Natural killer cell (primary cell): Measurements from ENCODE around the gene AATK. TPM values are rescaled to one million over a fixed set of nuclear protein-coding genes. Genes with fewer than 3 reads are reported as not detected.

Experiments used
- ATAC-seq, 3 donors: fragments of 150-1000 bp in 2 of 3; fragments of 200-7000 bp in 1 of 3; cut with Tn5 transposase; 1 replicate in 1 of 3; 2 replicates in 2 of 3; pipeline ENCODE4 v1.10.0; 2021; ENCODE audit warnings: mild to moderate bottlenecking in 2 of 3, moderate library complexity in 2 of 3
- DNase-seq, 2 donors: peaks; one replicate each; pipeline versions ENCODE4 v3.0.0 to v3.0.0-alpha.2; 2013 to 2021; ENCODE audit warnings: mixed read lengths in 1 of 2
- H3K27ac ChIP-seq: one replicate; pipeline ENCODE4 v1.5.1; 2013; ENCODE audit warnings: mild to moderate bottlenecking, low read length
- H3K27me3 ChIP-seq: one replicate; pipeline ENCODE4 v1.6.1; 2013; ENCODE audit warnings: low read length; ENCODE audit not compliant: control insufficient read depth, insufficient read depth
- H3K36me3 ChIP-seq: one replicate; pipeline ENCODE4 v1.6.1; 2013; ENCODE audit warnings: low read length; ENCODE audit not compliant: control insufficient read depth, insufficient read depth
- H3K4me1 ChIP-seq: one replicate; pipeline ENCODE4 v1.6.1; 2013; ENCODE audit warnings: low read length; ENCODE audit not compliant: control insufficient read depth, insufficient read depth
- H3K4me3 ChIP-seq: one replicate; pipeline ENCODE4 v1.5.1; 2013; ENCODE audit warnings: low read length
- H3K9me3 ChIP-seq: one replicate; pipeline ENCODE4 v1.6.1; 2013; ENCODE audit warnings: low read length; ENCODE audit not compliant: control insufficient read depth, insufficient read depth
- H3K27ac Mint-ChIP-seq, 2 donors: one replicate each; pipeline ENCODE4 v1.8.0; 2022; ENCODE audit warnings: mild to moderate bottlenecking in 2 of 2, mixed read lengths in 2 of 2, moderate library complexity in 1 of 2
- H3K27me3 Mint-ChIP-seq, 2 donors: one replicate each; pipeline ENCODE4 v1.8.0; 2022; ENCODE audit warnings: low read depth in 2 of 2, mixed read lengths in 2 of 2
- H3K36me3 Mint-ChIP-seq: one replicate; pipeline ENCODE4 v1.8.0; 2022; ENCODE audit warnings: mixed read lengths
- H3K4me1 Mint-ChIP-seq, 2 donors: one replicate each; pipeline ENCODE4 v1.8.0; 2022; ENCODE audit warnings: mixed read lengths in 2 of 2
- H3K4me3 Mint-ChIP-seq: one replicate; pipeline ENCODE4 v1.8.0; 2022; ENCODE audit warnings: mild to moderate bottlenecking, moderate library complexity, mixed read lengths
- H3K9me3 Mint-ChIP-seq, 2 donors: one replicate each; pipeline ENCODE4 v1.8.0; 2022; ENCODE audit warnings: mixed read lengths in 2 of 2
- CTCF ChIP-seq: fragments of 200-600 bp; IDR thresholded peaks from one replicate; pipeline ENCODE4 v1.8.0; 2022; ENCODE audit warnings: antibody characterized with exemption
- whole genome bisulfite sequencing: methylation state at CpG from one replicate; pipeline ENCODE4 v1.1.7; 2013; ENCODE audit warnings: missing lambda C conversion rate; ENCODE audit not compliant: insufficient coverage; 5-methylcytosine and 5-hydroxymethylcytosine counted together
- intact Hi-C: fragments of 100-400 bp; cut with micrococcal nuclease; formaldehyde crosslinking; loops from one replicate; pipeline ENCODE4 v1.14.2; 2022
- total RNA-seq, 4 donors: library from RNA; stranded (reverse); fragments of 120-200 nt in 1 of 4; gene quantifications; one replicate each; pipeline versions ENCODE4 v1.2.3 to v1.2.4, GENCODE V29; 2013 to 2022

AATK gene
- total RNA-seq, 3 donors from 2014 or later (not counting 1 experiment from before 2014, with no cell fraction given) = 8.5 to 13.7 (median 10.4) TPM

GRCh38 chr17:81130385-81131361 lies 35.3 kb downstream of the AATK start:
- Histone ChIP-seq H3K9me3 (no peaks in the 10 kb centered on the region), H3K36me3 (no peaks in the 10 kb centered on the region), H3K27ac (no peak overlapping the region), H3K27me3 (no peaks in the 10 kb centered on the region), H3K4me1 (no peaks in the 10 kb centered on the region), H3K4me3 (no peak overlapping the region)
- no peak overlapping the region for H3K27ac Mint-ChIP-seq
- no peaks in the 10 kb centered on the region for H3K36me3 Mint-ChIP-seq
- H3K4me1 Mint-ChIP-seq = no peaks in the 10 kb centered on the region
- H3K4me3 Mint-ChIP-seq = no peak overlapping the region
- ATAC-seq (no peak), DNase-seq (no peak)
- no peaks in the 10 kb centered on the region for H3K9me3 Mint-ChIP-seq
- H3K27me3 Mint-ChIP-seq = no peaks in the 10 kb centered on the region
- intact Hi-C loops = no loop called here
- WGBS = 92% methylated on average over 41 of the region's 41 CpGs
- no peak for TF ChIP-seq CTCF

DNA sequence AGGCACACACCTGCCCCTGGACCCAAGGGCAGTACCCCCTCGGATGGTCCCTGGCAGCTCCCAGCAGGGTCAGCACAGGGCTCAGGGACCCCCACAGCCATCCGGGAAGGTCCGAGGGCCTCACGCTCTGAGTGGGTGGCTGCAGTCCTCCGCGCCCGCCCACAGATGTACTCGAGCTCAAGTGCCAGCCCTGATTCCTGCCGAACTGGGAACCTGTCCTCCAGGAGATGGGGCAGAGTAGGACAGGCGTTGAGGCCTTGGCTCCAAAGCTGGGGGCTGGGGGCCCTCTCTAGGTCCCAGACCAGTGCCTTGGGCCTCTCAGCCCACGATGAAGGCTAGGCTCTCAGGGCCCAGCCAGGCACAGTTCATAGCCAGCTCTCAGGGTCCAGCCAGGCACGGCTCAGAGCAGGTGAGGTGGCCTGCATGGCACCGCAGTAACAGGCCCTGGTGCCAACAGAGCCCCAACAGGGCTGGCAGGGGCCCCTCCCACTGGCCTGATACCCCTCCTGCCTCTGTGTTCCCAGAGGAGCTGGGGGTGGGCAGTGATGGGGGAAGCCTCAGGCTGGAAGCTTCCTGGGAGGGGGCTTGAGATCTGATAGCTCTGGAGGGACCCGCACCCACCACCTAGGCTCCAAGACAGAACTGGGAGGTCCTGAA lies 36.2 kb downstream of the AATK start:
- Mint-ChIP-seq H3K36me3 (no peaks in the 10 kb centered on the region), H3K27me3 (no peaks in the 10 kb centered on the region), H3K9me3 (no peaks in the 10 kb centered on the region), H3K4me1 (no peaks in the 10 kb centered on the region), H3K27ac (no peak overlapping the region), H3K4me3 (no peak overlapping the region)
- no peak overlapping the region for H3K4me3 ChIP-seq
- ATAC-seq (no peak), DNase-seq (no peak)
- no peak for TF ChIP-seq CTCF
- H3K36me3 ChIP-seq = no peaks in the 10 kb centered on the region
- H3K9me3 ChIP-seq = no peaks in the 10 kb centered on the region
- no peak overlapping the region for H3K27ac ChIP-seq
- 90% methylated on average over 14 of the region's 14 CpGs for WGBS
- no peaks in the 10 kb centered on the region for H3K4me1 ChIP-seq
- intact Hi-C loops = no loop called here
- no peaks in the 10 kb centered on the region for H3K27me3 ChIP-seq

- H3K4me3 ChIP-seq = no peak overlapping the region
- Mint-ChIP-seq H3K27ac (no peak overlapping the region), H3K36me3 (no peaks in the 10 kb centered on the region), H3K9me3 (no peaks in the 10 kb centered on the region), H3K4me1 (no peaks in the 10 kb centered on the region), H3K4me3 (no peak overlapping the region), H3K27me3 (no peaks in the 10 kb centered on the region)
- H3K9me3 ChIP-seq = no peaks in the 10 kb centered on the region
- no peak for ATAC-seq
- DNase-seq = no peak
- TF ChIP-seq CTCF = no peak
- H3K27ac ChIP-seq = no peak overlapping the region
- H3K27me3 ChIP-seq = no peaks in the 10 kb centered on the region
- H3K4me1 ChIP-seq = no peaks in the 10 kb centered on the region
- H3K36me3 ChIP-seq = no peaks in the 10 kb centered on the region
- intact Hi-C loops = no loop called here
- 95% methylated on average over 11 of the region's 11 CpGs for WGBS
These were observed 36.7 kb downstream of the AATK start for GRCh38 chr17:81129289-81129688.
